ENCODE measurements around the gene CSTF2. TPM values are rescaled to one million over a fixed set of nuclear protein-coding genes. Genes with fewer than 3 reads are reported as not detected.
A peak's percentile ranks its signal among the peaks of the same experiment; 100 is the strongest.

Gene CSTF2
- total RNA-seq, 1 experiment from 2014 or later, result 40.9 TPM

- in situ Hi-C loops (cut with HindIII; ENCODE audit: low pct_unique_long_range_greater_than_20kb, low sequenced_read_pairs), result no loop called here
- DNase-seq (ENCODE audit: low read depth, low spot score) (no peak), ATAC-seq (no peak)
- ChIA-PET POLR2A (no interaction called here), CTCF (no interaction called here)
- Histone ChIP-seq H3K27me3 (ENCODE audit: control insufficient read depth, insufficient read depth, low read length) (no peaks in the 10 kb centered on the region), H3K27ac (ENCODE audit: low read length) (no peak overlapping the region), H3K36me3 (ENCODE audit: control insufficient read depth, insufficient read depth, low read length) (peaks cover 29% of the 10 kb centered on the region), H3K4me1 (ENCODE audit: control insufficient read depth, insufficient read depth, low read length) (no peaks in the 10 kb centered on the region), H3K4me3 (ENCODE audit: low read depth in 2 of 2, low read length in 2 of 2) (no peak overlapping the region), H3K9me3 (ENCODE audit: control insufficient read depth, insufficient read depth, low read depth, low read length) (no peaks in the 10 kb centered on the region)
- no TSS peak for BruUV-seq (replicated peaks)
- TF ChIP-seq, protein P1, sequence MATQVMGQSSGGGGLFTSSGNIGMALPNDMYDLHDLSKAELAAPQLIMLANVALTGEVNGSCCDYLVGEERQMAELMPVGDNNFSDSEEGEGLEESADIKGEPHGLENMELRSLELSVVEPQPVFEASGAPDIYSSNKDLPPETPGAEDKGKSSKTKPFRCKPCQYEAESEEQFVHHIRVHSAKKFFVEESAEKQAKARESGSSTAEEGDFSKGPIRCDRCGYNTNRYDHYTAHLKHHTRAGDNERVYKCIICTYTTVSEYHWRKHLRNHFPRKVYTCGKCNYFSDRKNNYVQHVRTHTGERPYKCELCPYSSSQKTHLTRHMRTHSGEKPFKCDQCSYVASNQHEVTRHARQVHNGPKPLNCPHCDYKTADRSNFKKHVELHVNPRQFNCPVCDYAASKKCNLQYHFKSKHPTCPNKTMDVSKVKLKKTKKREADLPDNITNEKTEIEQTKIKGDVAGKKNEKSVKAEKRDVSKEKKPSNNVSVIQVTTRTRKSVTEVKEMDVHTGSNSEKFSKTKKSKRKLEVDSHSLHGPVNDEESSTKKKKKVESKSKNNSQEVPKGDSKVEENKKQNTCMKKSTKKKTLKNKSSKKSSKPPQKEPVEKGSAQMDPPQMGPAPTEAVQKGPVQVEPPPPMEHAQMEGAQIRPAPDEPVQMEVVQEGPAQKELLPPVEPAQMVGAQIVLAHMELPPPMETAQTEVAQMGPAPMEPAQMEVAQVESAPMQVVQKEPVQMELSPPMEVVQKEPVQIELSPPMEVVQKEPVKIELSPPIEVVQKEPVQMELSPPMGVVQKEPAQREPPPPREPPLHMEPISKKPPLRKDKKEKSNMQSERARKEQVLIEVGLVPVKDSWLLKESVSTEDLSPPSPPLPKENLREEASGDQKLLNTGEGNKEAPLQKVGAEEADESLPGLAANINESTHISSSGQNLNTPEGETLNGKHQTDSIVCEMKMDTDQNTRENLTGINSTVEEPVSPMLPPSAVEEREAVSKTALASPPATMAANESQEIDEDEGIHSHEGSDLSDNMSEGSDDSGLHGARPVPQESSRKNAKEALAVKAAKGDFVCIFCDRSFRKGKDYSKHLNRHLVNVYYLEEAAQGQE (IDR thresholded peaks at IDR 0.05; ENCODE audit: insufficient read depth in 1 of 2, low read depth in 2 of 2, low read length in 1 of 2), result no peak
- no peak for TF ChIP-seq SIN3A (IDR thresholded peaks at IDR 0.05; ENCODE audit: borderline replicate concordance, insufficient read depth, low read depth, low read length)
- TF ChIP-seq CTCF (IDR thresholded peaks at IDR 0.05), result no peak
- no peak for TF ChIP-seq TCF7L2 (IDR thresholded peaks at IDR 0.05; ENCODE audit: low read depth, low read length)
- no peak for TF ChIP-seq POLR2AphosphoS5 (IDR thresholded peaks at IDR 0.05; ENCODE audit: low read depth, low read length)
- intact Hi-C loops (cut with micrococcal nuclease; ENCODE audit: unreplicated experiment), result no loop called here
Measured at GRCh38 chrX:100831219-100831946, 11.2 kb downstream of the CSTF2 start.

DNA sequence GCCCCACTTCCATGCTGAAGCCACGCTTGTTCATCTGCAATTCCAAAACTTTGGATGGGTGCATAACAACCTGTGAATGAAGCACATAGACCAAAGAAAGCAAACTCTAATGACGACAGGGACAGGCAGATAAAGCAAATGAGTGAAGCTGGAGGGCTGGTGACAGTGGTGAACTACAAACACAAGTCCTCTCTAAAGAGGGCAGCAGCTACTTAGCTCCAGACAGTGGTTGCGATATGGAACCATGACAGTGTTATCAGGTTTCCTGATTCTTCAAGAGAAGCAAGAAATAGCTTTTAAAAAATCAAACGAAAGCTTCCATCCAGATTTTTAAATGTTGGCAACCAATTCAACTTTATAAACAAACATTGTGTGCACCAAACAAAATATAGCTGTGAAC lies 30.1 kb downstream of the CSTF2 start:
- POLR2A ChIA-PET, result no interaction called here
- TF ChIP-seq CTCF (IDR thresholded peaks at IDR 0.05), result no peak
- TF ChIP-seq TCF7L2 (IDR thresholded peaks at IDR 0.05; ENCODE audit: low read depth, low read length), result no peak
- no peak for TF ChIP-seq SIN3A (IDR thresholded peaks at IDR 0.05; ENCODE audit: borderline replicate concordance, insufficient read depth, low read depth, low read length)
- TF ChIP-seq, protein P1 (IDR thresholded peaks at IDR 0.05; ENCODE audit: insufficient read depth in 1 of 2, low read depth in 2 of 2, low read length in 1 of 2), result no peak
- TF ChIP-seq POLR2AphosphoS5 (IDR thresholded peaks at IDR 0.05; ENCODE audit: low read depth, low read length), result no peak
- CTCF ChIA-PET, result no interaction called here

More for the DNA sequence above, 30.1 kb downstream of the CSTF2 start:
- DNase-seq (ENCODE audit: low read depth, low spot score) (no peak), ATAC-seq (peak; percentile 51; the same call in 1 of the 2 replicates)
- no peaks in the 10 kb centered on the region for H3K9me3 ChIP-seq (ENCODE audit: control insufficient read depth, insufficient read depth, low read depth, low read length)
- H3K36me3 ChIP-seq (ENCODE audit: control insufficient read depth, insufficient read depth, low read length), result no peaks in the 10 kb centered on the region
- intact Hi-C loops (cut with micrococcal nuclease; ENCODE audit: unreplicated experiment) (no loop called here), in situ Hi-C loops (cut with HindIII; ENCODE audit: low pct_unique_long_range_greater_than_20kb, low sequenced_read_pairs) (no loop called here)
- H3K4me1 ChIP-seq (ENCODE audit: control insufficient read depth, insufficient read depth, low read length), result no peaks in the 10 kb centered on the region
- no peak overlapping the region for H3K4me3 ChIP-seq (ENCODE audit: low read depth in 2 of 2, low read length in 2 of 2)
- no peaks in the 10 kb centered on the region for H3K27me3 ChIP-seq (ENCODE audit: control insufficient read depth, insufficient read depth, low read length)
- no TSS peak for BruUV-seq (replicated peaks)
- H3K27ac ChIP-seq (ENCODE audit: low read length), result no peak overlapping the region
